ENCODE data around the gene LRRC32. TPM values are rescaled to one million over a fixed set of nuclear protein-coding genes. Genes with fewer than 3 reads are reported as not detected.

LRRC32 gene
- total RNA-seq, 1 donor: 37.6 TPM

- Histone ChIP-seq H3K27me3 (ENCODE audit: insufficient read depth, low read length) (peaks cover 14% of the 10 kb centered on the region), H3K36me3 (ENCODE audit: insufficient read depth, low read length) (no peaks in the 10 kb centered on the region), H3K9me3 (ENCODE audit: low read depth, low read length) (no peaks in the 10 kb centered on the region), H2AFZ (ENCODE audit: low read length) (no peak overlapping the region), H3K27ac (ENCODE audit: low read depth, low read length) (no peak overlapping the region), H3K4me1 (ENCODE audit: insufficient read depth, low read length) (no peaks in the 10 kb centered on the region), H3K79me2 (ENCODE audit: insufficient read depth, low read length) (no peaks in the 10 kb centered on the region), H3K4me3 (ENCODE audit: insufficient read depth, low read length) (no peak overlapping the region), H4K20me1 (ENCODE audit: insufficient read depth, low read length) (no peaks in the 10 kb centered on the region), H3K4me2 (ENCODE audit: insufficient read depth, low read length) (no peak overlapping the region)
- no peak for TF ChIP-seq CTCF (IDR thresholded peaks at IDR 0.05; ENCODE audit: extremely low read depth, low read depth, low read length)
- DNase-seq (ENCODE audit: insufficient read length, low spot score, missing footprints): peak; percentile 58
These were observed 14.7 kb upstream of the LRRC32 start for GRCh38 chr11:76685237-76685636.

GRCh38 chr11:76684516-76684915, 14.0 kb upstream of the LRRC32 start:
- no peak overlapping the region for H3K4me2 ChIP-seq (ENCODE audit: insufficient read depth, low read length)
- no peaks in the 10 kb centered on the region for H4K20me1 ChIP-seq (ENCODE audit: insufficient read depth, low read length)
- no peak overlapping the region for H3K27ac ChIP-seq (ENCODE audit: low read depth, low read length)
- peak; percentile 6 for DNase-seq (ENCODE audit: insufficient read length, low spot score, missing footprints)
- H2AFZ ChIP-seq (ENCODE audit: low read length): no peak overlapping the region
- H3K79me2 ChIP-seq (ENCODE audit: insufficient read depth, low read length): no peaks in the 10 kb centered on the region
- H3K36me3 ChIP-seq (ENCODE audit: insufficient read depth, low read length): no peaks in the 10 kb centered on the region
- no peak for TF ChIP-seq CTCF (IDR thresholded peaks at IDR 0.05; ENCODE audit: extremely low read depth, low read depth, low read length)
- H3K27me3 ChIP-seq (ENCODE audit: insufficient read depth, low read length): peaks cover 14% of the 10 kb centered on the region
- no peaks in the 10 kb centered on the region for H3K9me3 ChIP-seq (ENCODE audit: low read depth, low read length)
- no peaks in the 10 kb centered on the region for H3K4me1 ChIP-seq (ENCODE audit: insufficient read depth, low read length)
- H3K4me3 ChIP-seq (ENCODE audit: insufficient read depth, low read length): no peak overlapping the region

- H3K9me3 ChIP-seq (ENCODE audit: low read depth, low read length): no peaks in the 10 kb centered on the region
- no peak overlapping the region for H3K4me3 ChIP-seq (ENCODE audit: insufficient read depth, low read length)
- H3K36me3 ChIP-seq (ENCODE audit: insufficient read depth, low read length): no peaks in the 10 kb centered on the region
- H2AFZ ChIP-seq (ENCODE audit: low read length): no peak overlapping the region
- DNase-seq (ENCODE audit: insufficient read length, low spot score, missing footprints): peak; percentile 47
- no peak for TF ChIP-seq CTCF (IDR thresholded peaks at IDR 0.05; ENCODE audit: extremely low read depth, low read depth, low read length)
- H3K27ac ChIP-seq (ENCODE audit: low read depth, low read length): no peak overlapping the region
- no peak overlapping the region for H3K4me2 ChIP-seq (ENCODE audit: insufficient read depth, low read length)
- H3K79me2 ChIP-seq (ENCODE audit: insufficient read depth, low read length): no peaks in the 10 kb centered on the region
- H3K4me1 ChIP-seq (ENCODE audit: insufficient read depth, low read length): no peaks in the 10 kb centered on the region
- no peaks in the 10 kb centered on the region for H4K20me1 ChIP-seq (ENCODE audit: insufficient read depth, low read length)
- H3K27me3 ChIP-seq (ENCODE audit: insufficient read depth, low read length): peaks cover 14% of the 10 kb centered on the region
These were observed 12.9 kb upstream of the LRRC32 start for GRCh38 chr11:76683161-76684095.

GRCh38 chr11:76682684-76683083, 12.1 kb upstream of the LRRC32 start:
- Histone ChIP-seq H3K9me3 (ENCODE audit: low read depth, low read length) (no peaks in the 10 kb centered on the region), H4K20me1 (ENCODE audit: insufficient read depth, low read length) (no peaks in the 10 kb centered on the region), H3K4me2 (ENCODE audit: insufficient read depth, low read length) (no peak overlapping the region), H3K36me3 (ENCODE audit: insufficient read depth, low read length) (no peaks in the 10 kb centered on the region), H3K27me3 (ENCODE audit: insufficient read depth, low read length) (peaks cover 14% of the 10 kb centered on the region), H2AFZ (ENCODE audit: low read length) (no peak overlapping the region), H3K4me1 (ENCODE audit: insufficient read depth, low read length) (no peaks in the 10 kb centered on the region), H3K79me2 (ENCODE audit: insufficient read depth, low read length) (no peaks in the 10 kb centered on the region), H3K27ac (ENCODE audit: low read depth, low read length) (no peak overlapping the region), H3K4me3 (ENCODE audit: insufficient read depth, low read length) (no peak overlapping the region)
- DNase-seq (ENCODE audit: insufficient read length, low spot score, missing footprints): peak; percentile 23
- TF ChIP-seq CTCF (IDR thresholded peaks at IDR 0.05; ENCODE audit: extremely low read depth, low read depth, low read length): no peak

Measured in osteoblast (primary cell).